GM12875 (cell line): ENCODE data around the gene ELOVL5.

Source experiments
- H3K4me3 ChIP-seq: one replicate; pipeline ENCODE4 v1.5.1; 2011; ENCODE audit warnings: low read depth, low read length, control low read depth
- CTCF ChIP-seq: IDR thresholded peaks from 2 replicates; pipeline ENCODE4 v1.5.1; 2011; ENCODE audit warnings: low read depth, mild to moderate bottlenecking, control low read depth, inconsistent platforms, low read length, moderate library complexity, borderline replicate concordance; ENCODE audit not compliant: insufficient read depth

ELOVL5 gene

GRCh38 chr6:53258076-53258773, 90.5 kb downstream of the ELOVL5 start:
- TF ChIP-seq CTCF = no peak
- H3K4me3 ChIP-seq = no peak overlapping the region

GRCh38 chr6:53257533-53257932, 91.2 kb downstream of the ELOVL5 start:
- H3K4me3 ChIP-seq = no peak overlapping the region
- TF ChIP-seq CTCF = no peak

- H3K4me3 ChIP-seq = no peak overlapping the region
- no peak for TF ChIP-seq CTCF
Measured at GRCh38 chr6:53257001-53257400, 91.7 kb downstream of the ELOVL5 start.

- TF ChIP-seq CTCF = no peak
- H3K4me3 ChIP-seq = no peak overlapping the region
Measured at GRCh38 chr6:53252177-53252692, 96.5 kb downstream of the ELOVL5 start.

- no peak overlapping the region for H3K4me3 ChIP-seq
- no peak for TF ChIP-seq CTCF
Measured at GRCh38 chr6:53251033-53251672, 97.6 kb downstream of the ELOVL5 start.

- no peak overlapping the region for H3K4me3 ChIP-seq
- TF ChIP-seq CTCF = no peak
Measured at GRCh38 chr6:53250176-53251032, 98.3 kb downstream of the ELOVL5 start.
